Endodermal cell (in vitro differentiated cells): Measurements from ENCODE around the gene BYSL. TPM values are rescaled to one million over a fixed set of nuclear protein-coding genes. Genes with fewer than 3 reads are reported as not detected.

Source experiments
- DNase-seq: peaks from one replicate; pipeline ENCODE4 v3.0.0-alpha.2; 2017
- H3K27ac ChIP-seq: 2 replicates; pipeline ENCODE4 v1.5.1; 2013; ENCODE audit warnings: mild to moderate bottlenecking, low read depth, low read length, moderate library complexity
- H3K27me3 ChIP-seq: 2 replicates; pipeline ENCODE4 v1.6.1; 2013; ENCODE audit warnings: mild to moderate bottlenecking, low read length, moderate library complexity; ENCODE audit not compliant: insufficient read depth, control insufficient read depth, poor library complexity, severe bottlenecking
- H3K36me3 ChIP-seq: 2 replicates; pipeline ENCODE4 v1.7.0; 2013; ENCODE audit warnings: mild to moderate bottlenecking, low read length, moderate library complexity; ENCODE audit not compliant: control insufficient read depth, insufficient read depth
- H3K4me1 ChIP-seq: one replicate; pipeline ENCODE4 v1.7.0; 2013; ENCODE audit warnings: low read length; ENCODE audit not compliant: control insufficient read depth, insufficient read depth
- H3K4me3 ChIP-seq: 2 replicates; pipeline ENCODE4 v1.5.1; 2013; ENCODE audit warnings: mild to moderate bottlenecking, low read length, moderate library complexity
- H3K9ac ChIP-seq: 2 replicates; pipeline ENCODE4 v1.6.1; 2013; ENCODE audit warnings: mild to moderate bottlenecking, low read length, moderate library complexity; ENCODE audit not compliant: poor library complexity, severe bottlenecking; ENCODE audit errors: extremely low read depth
- H3K9me3 ChIP-seq: 2 replicates; pipeline ENCODE4 v1.6.1; 2013; ENCODE audit warnings: mild to moderate bottlenecking, low read length, moderate library complexity; ENCODE audit not compliant: control insufficient read depth
- H3K27ac Mint-ChIP-seq: 2 replicates; pipeline ENCODE4 v1.8.0; 2020; ENCODE audit warnings: mixed read lengths
- H3K27me3 Mint-ChIP-seq: 2 replicates; pipeline ENCODE4 v1.8.0; 2021; ENCODE audit warnings: mild to moderate bottlenecking, mixed read lengths; ENCODE audit not compliant: insufficient read depth
- H3K36me3 Mint-ChIP-seq: 2 replicates; pipeline ENCODE4 v1.8.0; 2020; ENCODE audit warnings: low read depth, mixed read lengths
- H3K4me1 Mint-ChIP-seq: 2 replicates; pipeline ENCODE4 v1.8.0; 2020; ENCODE audit warnings: mixed read lengths
- H3K4me3 Mint-ChIP-seq: 2 replicates; pipeline ENCODE4 v1.8.0; 2020; ENCODE audit warnings: mild to moderate bottlenecking, moderate library complexity, mixed read lengths
- H3K9me3 Mint-ChIP-seq: 2 replicates; pipeline ENCODE4 v1.8.0; 2020; ENCODE audit warnings: mild to moderate bottlenecking, mixed read lengths
- WGBS, 2 experiments: methylation state at CpG; one replicate each; pipeline versions ENCODE4 v1.1.5 to v1.1.7; 2013; ENCODE audit warnings: missing lambda C conversion rate in 2 of 2, mixed read lengths in 1 of 2; ENCODE audit not compliant: insufficient coverage in 1 of 2, insufficient read length in 1 of 2; 5-methylcytosine and 5-hydroxymethylcytosine counted together
- total RNA-seq, 2 donors: library from RNA; stranded (reverse); fragmentation: NEBNext Ultra II Directional in 1 of 2; extraction: Animal tissue kit (Norgen Biotek cat#: 25700) in 1 of 2; gene quantifications; 2 replicates in 1 of 2; 3 replicates in 1 of 2; pipeline ENCODE4 v1.2.1, GENCODE V29; 2021
- TF ChIP-seq, protein P1 (sequence below): fragments of 200-600 bp; sonication (generic); conservative IDR thresholded peaks from 2 replicates; pipeline ENCODE4 v1.5.0; 2021; ENCODE audit warnings: antibody characterized with exemption, mild to moderate bottlenecking

Gene BYSL
- total RNA-seq, 2 donors from 2014 or later, result 29.4 to 36.3 TPM

- H3K36me3 ChIP-seq, result peaks cover 84% of the 10 kb centered on the region
- Mint-ChIP-seq H3K27ac (no peak overlapping the region), H3K4me1 (no peaks in the 10 kb centered on the region), H3K9me3 (no peaks in the 10 kb centered on the region), H3K36me3 (peaks cover 68% of the 10 kb centered on the region), H3K27me3 (no peaks in the 10 kb centered on the region), H3K4me3 (no peak overlapping the region)
- H3K4me3 ChIP-seq, result no peak overlapping the region
- H3K9ac ChIP-seq, result no peak overlapping the region
- no peaks in the 10 kb centered on the region for H3K4me1 ChIP-seq
- TF ChIP-seq, protein P1, sequence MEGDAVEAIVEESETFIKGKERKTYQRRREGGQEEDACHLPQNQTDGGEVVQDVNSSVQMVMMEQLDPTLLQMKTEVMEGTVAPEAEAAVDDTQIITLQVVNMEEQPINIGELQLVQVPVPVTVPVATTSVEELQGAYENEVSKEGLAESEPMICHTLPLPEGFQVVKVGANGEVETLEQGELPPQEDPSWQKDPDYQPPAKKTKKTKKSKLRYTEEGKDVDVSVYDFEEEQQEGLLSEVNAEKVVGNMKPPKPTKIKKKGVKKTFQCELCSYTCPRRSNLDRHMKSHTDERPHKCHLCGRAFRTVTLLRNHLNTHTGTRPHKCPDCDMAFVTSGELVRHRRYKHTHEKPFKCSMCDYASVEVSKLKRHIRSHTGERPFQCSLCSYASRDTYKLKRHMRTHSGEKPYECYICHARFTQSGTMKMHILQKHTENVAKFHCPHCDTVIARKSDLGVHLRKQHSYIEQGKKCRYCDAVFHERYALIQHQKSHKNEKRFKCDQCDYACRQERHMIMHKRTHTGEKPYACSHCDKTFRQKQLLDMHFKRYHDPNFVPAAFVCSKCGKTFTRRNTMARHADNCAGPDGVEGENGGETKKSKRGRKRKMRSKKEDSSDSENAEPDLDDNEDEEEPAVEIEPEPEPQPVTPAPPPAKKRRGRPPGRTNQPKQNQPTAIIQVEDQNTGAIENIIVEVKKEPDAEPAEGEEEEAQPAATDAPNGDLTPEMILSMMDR, result no peak
- H3K9me3 ChIP-seq, result no peaks in the 10 kb centered on the region
- DNase-seq, result no peak
- no peaks in the 10 kb centered on the region for H3K27me3 ChIP-seq
- 97 to 100% methylated on average over 4 to 6 of the region's 6 CpGs for WGBS, 2 experiments
- no peak overlapping the region for H3K27ac ChIP-seq
Observed at GRCh38 chr6:41929924-41930323, 8.6 kb downstream of the BYSL start.

DNA sequence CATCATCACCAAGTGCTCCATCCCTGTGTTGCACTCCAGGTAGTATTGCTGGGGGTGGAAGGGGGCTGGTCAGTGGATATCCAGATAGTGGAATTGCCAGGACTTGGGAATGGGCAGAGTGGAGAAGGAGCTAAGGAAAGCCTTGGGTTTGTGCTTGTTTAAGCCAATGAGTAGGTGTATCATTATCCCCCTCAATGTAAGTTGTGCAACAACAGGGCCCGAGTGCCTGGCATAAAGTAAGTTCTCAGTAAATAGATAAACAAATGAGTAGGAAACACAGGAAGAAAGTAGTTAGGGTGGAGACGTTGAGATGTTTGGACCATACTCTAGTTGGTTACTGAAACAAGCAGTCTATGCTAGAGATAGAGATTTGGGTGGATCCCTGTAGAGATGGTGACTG, 10.5 kb downstream of the BYSL start:
- no peak overlapping the region for H3K9ac ChIP-seq
- TF ChIP-seq, protein P1, result no peak
- H3K9me3 Mint-ChIP-seq, result no peaks in the 10 kb centered on the region
- WGBS, 2 experiments, result 89 to 96% methylated on average over 2 of the region's 2 CpGs
- peaks cover 89% of the 10 kb centered on the region for H3K36me3 ChIP-seq
- no peak overlapping the region for H3K27ac ChIP-seq
- no peak overlapping the region for H3K27ac Mint-ChIP-seq
- H3K4me3 Mint-ChIP-seq, result no peak overlapping the region
- no peak overlapping the region for H3K4me3 ChIP-seq
- H3K27me3 Mint-ChIP-seq, result no peaks in the 10 kb centered on the region
- no peaks in the 10 kb centered on the region for H3K9me3 ChIP-seq
- no peaks in the 10 kb centered on the region for H3K27me3 ChIP-seq
- H3K36me3 Mint-ChIP-seq, result peaks cover 61% of the 10 kb centered on the region
- DNase-seq, result no peak
- no peaks in the 10 kb centered on the region for H3K4me1 Mint-ChIP-seq
- H3K4me1 ChIP-seq, result no peaks in the 10 kb centered on the region

DNA sequence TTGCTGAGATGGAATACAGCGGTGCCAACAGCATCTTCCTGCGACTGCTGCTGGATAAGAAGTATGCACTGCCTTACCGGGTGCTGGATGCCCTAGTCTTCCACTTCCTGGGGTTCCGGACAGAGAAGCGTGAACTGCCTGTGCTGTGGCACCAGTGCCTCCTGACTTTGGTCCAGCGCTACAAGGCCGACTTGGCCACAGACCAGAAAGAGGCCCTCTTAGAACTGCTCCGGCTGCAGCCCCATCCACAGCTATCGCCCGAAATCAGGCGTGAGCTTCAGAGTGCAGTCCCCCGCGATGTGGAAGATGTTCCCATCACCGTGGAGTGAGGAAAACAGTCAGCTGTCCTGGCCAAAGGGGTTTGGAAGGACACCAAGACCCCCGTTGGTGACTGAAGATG, 11.1 kb downstream of the BYSL start:
- H3K36me3 ChIP-seq, result peaks cover 89% of the 10 kb centered on the region
- Mint-ChIP-seq H3K4me1 (no peaks in the 10 kb centered on the region), H3K27ac (no peak overlapping the region), H3K27me3 (peaks cover 2% of the 10 kb centered on the region), H3K36me3 (peaks cover 57% of the 10 kb centered on the region), H3K9me3 (no peaks in the 10 kb centered on the region), H3K4me3 (no peak overlapping the region)
- 94 to 96% methylated on average over 14 to 15 of the region's 15 CpGs for WGBS, 2 experiments
- no peak for DNase-seq
- TF ChIP-seq, protein P1, result no peak
- no peak overlapping the region for H3K4me3 ChIP-seq
- no peak overlapping the region for H3K9ac ChIP-seq
- no peaks in the 10 kb centered on the region for H3K9me3 ChIP-seq
- no peaks in the 10 kb centered on the region for H3K27me3 ChIP-seq
- no peak overlapping the region for H3K27ac ChIP-seq
- H3K4me1 ChIP-seq, result no peaks in the 10 kb centered on the region
